Measurements from ENCODE around the gene PDCD1.

Gene PDCD1

DNA sequence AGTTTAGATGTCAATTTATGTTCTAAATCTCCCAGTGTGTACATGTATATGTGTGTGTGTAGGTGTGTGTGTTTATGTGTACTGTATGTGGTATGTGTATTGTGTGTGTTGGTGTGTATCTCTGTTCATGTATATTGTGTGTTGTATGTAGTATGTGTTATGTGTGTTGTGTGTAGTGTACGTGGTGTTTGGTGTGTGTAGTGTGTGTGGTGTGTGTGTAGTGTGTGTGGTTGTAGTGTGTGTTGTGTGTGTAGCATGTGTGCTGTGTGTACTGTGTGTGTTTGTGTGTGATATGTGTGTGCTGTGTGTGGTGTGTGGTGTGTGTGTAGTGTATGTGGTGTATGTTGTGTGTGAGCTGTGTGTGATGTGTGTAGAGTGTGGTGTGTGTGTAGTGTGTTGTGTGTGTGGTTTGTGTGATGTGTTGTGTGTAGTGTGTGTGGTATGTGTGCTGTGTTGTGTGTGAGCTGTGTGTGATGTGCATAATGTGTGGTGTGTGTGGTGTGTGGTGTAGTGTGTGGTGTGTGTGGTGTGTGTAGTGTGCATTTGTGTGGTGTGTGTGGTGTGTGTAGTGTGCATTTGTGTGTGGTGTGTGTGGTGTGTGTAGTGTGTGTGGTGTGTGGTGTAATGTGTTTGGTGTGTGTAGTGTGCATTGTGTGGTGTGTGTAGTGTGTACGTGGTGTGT, 5.6 kb upstream of the PDCD1 start:
- no peak for DNase-seq

GRCh38 chr2:241863536-241863954, 4.9 kb upstream of the PDCD1 start:
- peak; percentile 87 for DNase-seq

DNA sequence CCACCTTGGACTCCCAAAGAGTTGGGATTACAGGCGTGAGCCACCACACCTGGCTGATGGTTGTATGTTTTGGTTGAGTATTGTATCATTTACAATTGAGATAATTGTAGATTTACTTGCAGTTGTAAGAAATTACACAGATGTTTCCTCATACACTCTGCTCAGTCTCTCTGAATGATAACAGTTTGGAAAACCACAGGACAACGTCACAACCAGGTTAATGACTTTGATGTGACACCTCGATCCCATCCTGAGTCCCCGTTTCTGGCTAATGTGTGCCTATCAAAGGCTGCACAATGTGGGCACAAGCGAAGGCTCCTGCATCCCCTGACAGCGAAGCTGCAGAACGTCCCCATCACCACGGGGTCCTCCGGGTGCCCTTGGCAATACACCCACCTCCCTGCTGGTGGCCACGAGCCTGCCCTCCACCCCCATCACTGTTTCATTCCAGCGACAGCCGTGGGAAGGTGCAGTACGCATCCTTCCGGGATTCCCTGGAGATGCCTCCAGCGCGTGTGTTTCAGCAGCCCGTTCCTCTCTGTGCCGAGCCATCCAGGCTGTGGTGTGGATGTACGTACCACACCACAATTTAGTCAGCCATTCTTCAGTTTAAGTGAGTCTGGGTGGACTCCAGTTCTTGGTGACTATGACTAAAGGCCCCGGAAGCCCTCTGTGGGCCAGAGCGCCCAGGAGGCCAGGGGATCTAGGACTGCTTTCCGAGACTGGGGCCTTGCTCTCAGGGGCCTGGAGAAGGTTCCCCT, 4.3 kb upstream of the PDCD1 start:
- no peak for DNase-seq

DNA sequence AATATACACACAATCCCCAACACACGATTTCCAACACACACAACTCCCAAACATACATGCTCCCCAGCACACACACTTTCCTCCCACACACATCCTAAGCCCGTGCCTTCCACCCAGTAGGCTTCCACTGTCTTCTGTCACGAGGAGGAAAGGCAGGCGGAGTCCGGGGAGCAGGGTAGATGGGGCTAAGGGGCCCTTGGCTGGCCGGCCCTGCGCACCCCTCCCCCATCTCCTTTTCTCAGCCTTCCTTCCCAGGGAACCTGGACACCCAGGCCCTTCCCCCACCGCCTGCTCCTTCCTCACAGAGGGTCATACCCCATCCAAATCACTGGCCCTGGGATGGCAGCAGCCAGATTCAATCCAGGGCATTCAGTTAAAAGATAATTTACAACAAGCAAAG, 3.4 kb upstream of the PDCD1 start:
- no peak for DNase-seq

GRCh38 chr2:241861264-241861663, 2.6 kb upstream of the PDCD1 start:
- no peak for DNase-seq

DNA sequence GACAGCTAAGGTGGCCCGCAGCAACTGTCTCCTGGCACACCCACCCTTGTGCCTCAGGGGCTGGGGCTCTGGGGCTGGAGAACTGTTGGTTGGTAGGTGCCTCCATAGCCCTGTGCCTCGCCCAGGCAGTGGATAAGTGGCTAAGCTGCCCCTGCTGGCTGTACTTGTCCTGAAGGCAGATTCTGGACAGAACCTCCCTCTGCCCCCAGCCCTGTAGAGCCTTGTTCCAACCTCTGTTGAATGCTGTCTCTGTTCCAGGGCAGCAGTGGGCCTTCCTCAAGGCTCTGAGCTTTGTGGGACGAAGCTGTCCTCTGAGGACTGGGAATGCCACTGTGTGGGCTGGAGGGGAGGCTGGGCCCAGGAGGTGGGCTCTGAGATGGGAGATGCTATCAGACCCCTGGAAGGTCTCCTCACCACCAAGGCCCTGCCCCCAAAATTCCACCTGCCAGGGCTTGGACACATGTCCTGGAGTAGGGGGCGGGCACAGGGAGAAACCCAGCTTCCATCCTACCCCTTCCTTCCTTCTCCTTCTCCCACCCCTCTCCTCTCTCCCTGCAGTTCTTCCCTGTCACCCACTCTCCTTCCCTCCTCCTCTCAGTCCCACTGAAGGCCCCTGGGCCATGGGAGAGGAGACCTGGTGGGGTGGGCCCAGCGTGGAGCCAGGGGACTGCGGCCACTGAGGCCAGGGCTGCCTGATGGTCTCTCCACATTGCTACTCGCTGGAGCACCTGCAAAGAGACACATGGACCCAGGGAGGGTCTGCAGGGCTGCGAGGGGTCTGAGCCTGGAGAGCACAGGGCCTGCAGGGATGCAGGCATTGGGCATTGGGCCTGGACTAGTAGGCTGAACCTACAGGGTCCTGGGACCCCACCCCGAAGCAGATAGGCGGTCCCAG, 1.7 kb upstream of the PDCD1 start:
- DNase-seq, result no peak

- peak; percentile 88 for DNase-seq
These were observed 916 bp upstream of the PDCD1 start for GRCh38 chr2:241859436-241860183.

GRCh38 chr2:241859017-241859435, 332 bp upstream of the PDCD1 start:
- peak; percentile 71 for DNase-seq

DNA sequence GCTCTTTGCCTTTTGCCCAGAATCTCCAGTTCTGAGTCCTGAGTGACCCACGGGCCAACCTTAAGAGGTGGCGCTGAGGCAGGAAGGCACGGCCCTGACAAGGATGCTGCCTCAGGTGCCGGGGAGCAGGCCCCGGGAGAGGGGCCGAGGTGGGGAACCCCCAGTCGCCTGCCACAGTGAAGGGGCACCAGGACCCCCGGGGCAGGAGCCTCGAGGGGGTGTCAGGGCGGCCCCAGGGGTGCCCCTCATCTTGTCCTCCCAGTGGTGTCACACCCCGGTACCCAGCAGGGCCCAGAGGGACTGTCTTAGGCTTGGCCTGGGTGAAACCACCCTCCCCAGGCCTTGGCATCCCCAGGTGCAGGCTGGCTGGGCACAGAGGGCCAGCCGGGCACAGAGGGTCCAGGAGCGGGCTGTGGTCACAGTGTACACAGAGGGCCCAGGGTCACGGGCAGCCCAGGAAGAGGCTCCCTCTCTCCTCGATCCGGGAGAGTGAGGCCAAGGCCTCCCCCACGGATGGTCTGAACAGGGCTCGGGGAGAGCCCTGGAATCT, 1.0 kb downstream of the PDCD1 start:
- DNase-seq, result peak; percentile 61

DNA sequence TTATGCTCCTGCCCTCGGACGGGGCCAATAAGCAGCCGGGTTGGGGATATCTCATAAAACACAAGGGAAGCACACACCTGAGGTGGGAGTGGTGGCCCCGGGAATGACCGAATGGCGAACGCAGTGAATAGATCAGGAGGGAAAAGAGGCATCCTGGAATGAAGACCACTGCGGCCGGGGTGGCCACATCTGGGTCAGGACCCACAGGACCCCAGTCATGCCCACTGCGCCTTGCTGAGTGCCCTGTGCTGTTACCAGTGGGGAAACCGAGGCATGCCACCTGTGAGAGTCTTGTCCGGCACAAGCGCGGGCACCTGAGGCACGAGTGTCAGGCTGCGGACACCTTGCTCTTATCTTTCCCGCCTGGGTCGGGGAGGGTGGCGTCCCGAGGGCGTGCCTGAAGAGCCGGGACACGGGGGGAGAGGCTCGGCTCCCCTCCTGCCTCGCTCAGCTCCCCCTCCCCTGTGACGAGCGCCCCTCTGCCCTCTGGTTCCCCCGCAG, 1.6 kb downstream of the PDCD1 start:
- DNase-seq, result no peak

- no peak for DNase-seq
These were observed 2.7 kb downstream of the PDCD1 start for GRCh38 chr2:241855888-241856422.

DNA sequence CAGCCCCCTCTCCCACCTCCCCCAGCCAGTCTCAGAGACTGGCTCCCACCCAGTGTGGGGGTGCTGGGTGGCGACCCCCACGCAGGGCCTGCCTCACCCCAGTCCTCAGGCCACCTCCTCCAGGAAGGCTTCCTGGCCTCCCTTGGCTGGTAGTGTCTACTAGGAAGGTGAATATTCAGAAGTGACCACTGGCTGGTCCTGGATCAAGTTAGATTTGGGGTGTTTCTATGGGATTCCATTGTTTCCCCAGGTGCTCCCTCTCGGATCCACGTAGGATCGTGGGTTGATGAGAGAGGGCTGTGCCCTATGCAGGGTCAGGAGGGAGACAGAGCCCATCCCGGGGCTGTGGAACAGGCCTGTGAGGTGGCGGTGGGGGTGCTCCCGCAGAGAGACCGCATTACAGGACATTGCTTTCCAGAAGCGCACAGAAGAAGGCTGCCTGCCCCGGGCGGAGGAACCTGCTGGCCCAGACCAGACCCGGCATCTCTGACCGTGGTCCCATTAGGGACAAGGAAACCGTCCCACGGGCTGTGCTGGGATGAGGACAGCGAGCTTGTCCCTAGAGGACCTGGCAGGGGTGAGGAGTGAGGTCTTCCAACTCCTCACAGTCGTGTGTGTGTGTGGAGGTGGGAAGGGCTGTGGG, 3.3 kb downstream of the PDCD1 start:
- no peak for DNase-seq

- DNase-seq, result no peak
These were observed 4.1 kb downstream of the PDCD1 start for GRCh38 chr2:241854342-241855244.

DNA sequence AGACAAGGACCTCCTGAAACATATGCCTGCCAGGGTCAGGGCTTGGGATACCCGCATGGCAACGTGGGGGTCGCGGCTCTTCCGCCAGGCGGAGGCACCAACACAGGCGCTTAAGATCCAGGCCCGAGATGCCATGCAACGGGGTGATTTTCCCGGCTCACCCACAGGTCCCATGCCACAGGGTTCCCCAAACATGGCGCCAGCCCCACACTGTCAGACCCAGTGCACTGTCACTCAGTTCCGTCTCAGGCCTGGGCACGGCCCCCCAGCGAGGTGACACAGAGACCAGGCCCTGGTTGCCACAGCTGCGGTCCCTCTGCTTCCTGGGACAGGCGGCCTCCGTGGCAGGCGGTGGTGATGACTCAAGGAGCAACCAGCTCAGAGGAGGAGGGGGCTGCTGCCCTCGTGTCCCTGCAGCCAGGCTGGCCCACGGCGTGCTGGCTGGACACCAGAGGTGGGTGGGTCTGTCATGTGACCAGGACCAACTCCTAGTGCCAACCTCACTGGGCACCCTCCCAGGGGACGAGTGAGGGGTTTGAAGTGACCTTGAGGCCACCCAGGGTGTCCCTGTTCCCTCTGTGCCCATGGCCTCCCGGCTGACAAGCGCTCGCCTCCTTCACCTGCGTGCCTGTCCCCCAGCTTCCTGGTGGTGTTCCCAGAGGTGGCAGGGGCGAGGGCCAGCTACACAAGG, 4.9 kb downstream of the PDCD1 start:
- peak; percentile 69 for DNase-seq

DNA sequence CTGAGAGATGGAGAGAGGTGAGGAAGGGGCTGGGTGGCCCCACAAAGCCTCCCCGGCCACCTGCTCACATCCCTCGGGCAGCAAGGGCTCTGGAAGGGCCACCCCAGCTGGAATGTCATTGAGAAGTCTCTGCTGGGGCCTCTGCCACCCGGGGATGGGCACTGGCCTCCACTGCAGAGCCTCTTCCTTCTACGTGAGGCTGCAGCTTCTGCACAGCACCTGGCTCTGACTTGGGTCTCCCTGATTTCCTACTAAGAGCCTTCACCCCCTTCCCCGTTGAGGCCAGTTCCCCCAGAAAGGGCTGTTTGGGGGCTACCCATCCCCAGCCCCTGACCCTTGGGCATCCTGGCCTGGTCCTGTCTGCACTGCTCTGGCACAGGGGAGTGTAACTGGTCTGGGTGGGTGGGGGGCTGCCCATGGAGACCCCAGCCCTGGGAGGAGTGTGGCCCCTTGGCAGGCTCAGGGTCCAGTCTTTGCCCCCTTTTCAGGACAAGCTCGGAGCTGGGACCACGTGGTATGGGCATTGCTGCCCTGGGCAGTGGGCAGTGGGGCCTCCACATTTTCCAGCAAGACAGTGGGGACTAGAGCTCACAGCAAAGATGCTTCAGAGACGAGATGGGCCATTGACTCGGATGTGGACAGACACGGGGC, 5.6 kb downstream of the PDCD1 start:
- no peak for DNase-seq

GRCh38 chr2:241852116-241852980, 6.3 kb downstream of the PDCD1 start:
- no peak for DNase-seq

GRCh38 chr2:241851325-241852115, 7.2 kb downstream of the PDCD1 start:
- no peak for DNase-seq
